ENCODE results near the gene GRK5. TPM values are rescaled to one million over a fixed set of nuclear protein-coding genes. Genes with fewer than 3 reads are reported as not detected.

Gene GRK5
- total and polyA plus RNA-seq, 7 donors: 7.9 to 32.4 (median 19.8) TPM

DNA sequence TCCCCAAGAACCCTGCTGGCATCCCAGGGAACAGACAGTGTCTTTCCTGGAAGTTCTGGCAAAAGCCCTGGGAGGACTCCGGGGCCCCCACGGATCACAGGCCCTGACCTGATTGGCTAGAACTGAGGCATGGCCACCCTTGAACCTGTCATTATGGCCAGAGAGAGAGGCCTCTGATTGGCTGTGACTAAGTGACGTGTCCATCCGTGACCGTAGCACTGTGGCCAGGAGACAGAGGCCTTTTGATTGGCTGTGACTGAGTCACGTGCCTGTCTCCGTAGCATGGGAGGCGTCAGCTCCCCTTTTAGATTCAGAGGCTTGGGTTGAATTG is 171.3 kb downstream of the GRK5 start:
- Histone ChIP-seq H3K36me3 (peaks cover 0 to 5% (median 2%) of the 10 kb centered on the region in 4 donors), H3K4me3 (no peak overlapping the region), H3K27ac (peak overlapping the region in 2 of 4 donors; percentile 34 to 47), H3K9me3 (no peaks in the 10 kb centered on the region), H3K27me3 (no peaks in the 10 kb centered on the region), H3K4me1 (peaks cover 0 to 22% (median 19%) of the 10 kb centered on the region in 4 donors)
- DNase-seq: no peak
- WGBS, 2 donors: 93 to 94% methylated on average over 8 of the region's 8 CpGs
- no peak for TF ChIP-seq POLR2AphosphoS5 (IDR thresholded peaks at IDR 0.05)
- no peak for TF ChIP-seq POLR2A (IDR thresholded peaks at IDR 0.05)
- TF ChIP-seq, protein P1, sequence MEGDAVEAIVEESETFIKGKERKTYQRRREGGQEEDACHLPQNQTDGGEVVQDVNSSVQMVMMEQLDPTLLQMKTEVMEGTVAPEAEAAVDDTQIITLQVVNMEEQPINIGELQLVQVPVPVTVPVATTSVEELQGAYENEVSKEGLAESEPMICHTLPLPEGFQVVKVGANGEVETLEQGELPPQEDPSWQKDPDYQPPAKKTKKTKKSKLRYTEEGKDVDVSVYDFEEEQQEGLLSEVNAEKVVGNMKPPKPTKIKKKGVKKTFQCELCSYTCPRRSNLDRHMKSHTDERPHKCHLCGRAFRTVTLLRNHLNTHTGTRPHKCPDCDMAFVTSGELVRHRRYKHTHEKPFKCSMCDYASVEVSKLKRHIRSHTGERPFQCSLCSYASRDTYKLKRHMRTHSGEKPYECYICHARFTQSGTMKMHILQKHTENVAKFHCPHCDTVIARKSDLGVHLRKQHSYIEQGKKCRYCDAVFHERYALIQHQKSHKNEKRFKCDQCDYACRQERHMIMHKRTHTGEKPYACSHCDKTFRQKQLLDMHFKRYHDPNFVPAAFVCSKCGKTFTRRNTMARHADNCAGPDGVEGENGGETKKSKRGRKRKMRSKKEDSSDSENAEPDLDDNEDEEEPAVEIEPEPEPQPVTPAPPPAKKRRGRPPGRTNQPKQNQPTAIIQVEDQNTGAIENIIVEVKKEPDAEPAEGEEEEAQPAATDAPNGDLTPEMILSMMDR (IDR thresholded peaks at IDR 0.05): no peak
- intact Hi-C loops (cut with DNase I): no loop called here

DNA sequence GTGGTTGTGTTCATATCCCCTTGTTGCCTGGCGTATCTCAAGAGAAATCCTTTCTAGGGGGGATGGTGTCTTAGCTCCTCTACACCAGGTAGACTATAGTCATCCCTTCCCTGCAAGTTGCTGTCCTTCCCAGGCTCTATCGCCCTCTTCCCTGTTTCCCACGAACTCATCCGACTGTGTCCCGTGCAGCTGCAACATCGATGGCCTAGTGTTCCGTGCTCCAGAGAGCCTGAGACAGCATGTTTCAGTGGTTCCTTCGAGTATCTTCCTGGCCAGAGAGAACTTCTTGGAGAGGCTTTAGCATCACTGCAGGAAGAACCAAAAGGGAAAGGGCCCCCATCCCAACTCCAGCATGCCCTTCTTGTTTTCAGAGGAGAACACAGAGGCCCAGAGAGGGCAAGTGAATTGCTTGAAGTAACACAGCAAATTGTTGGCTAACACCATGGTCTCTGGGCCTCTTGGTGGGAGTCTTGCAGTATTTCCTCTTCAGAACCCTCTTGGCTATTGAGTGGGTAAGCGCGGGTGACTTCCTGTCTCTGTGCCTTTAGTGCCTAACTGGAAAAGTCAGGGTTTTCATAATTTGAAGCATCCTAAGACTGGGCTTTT is 172.2 kb downstream of the GRK5 start:
- Histone ChIP-seq H3K27ac (no peak overlapping the region), H3K4me1 (peaks cover 0 to 22% (median 19%) of the 10 kb centered on the region in 4 donors)
- no peak for DNase-seq

GRCh38 chr10:119383174-119383856 is 175.9 kb downstream of the GRK5 start:
- Histone ChIP-seq H3K4me1 (peaks cover 0 to 13% (median 9%) of the 10 kb centered on the region in 4 donors), H3K9me3 (no peaks in the 10 kb centered on the region), H3K4me3 (no peak overlapping the region), H3K27ac (no peak overlapping the region), H3K36me3 (peaks cover 0 to 5% (median 2%) of the 10 kb centered on the region in 4 donors), H3K27me3 (no peaks in the 10 kb centered on the region)
- intact Hi-C loops (cut with DNase I): no loop called here
- DNase-seq: no peak
- WGBS, 2 donors: 81 to 87% methylated on average over 11 of the region's 11 CpGs
- TF ChIP-seq, protein P1 (IDR thresholded peaks at IDR 0.05): no peak
- no peak for TF ChIP-seq POLR2AphosphoS5 (IDR thresholded peaks at IDR 0.05)
- TF ChIP-seq EP300 (IDR thresholded peaks at IDR 0.05): no peak
- no peak for TF ChIP-seq POLR2A (IDR thresholded peaks at IDR 0.05)

More for the DNA sequence above, 172.2 kb downstream of the GRK5 start:
- TF ChIP-seq POLR2A (IDR thresholded peaks at IDR 0.05) (no peak), POLR2AphosphoS5 (IDR thresholded peaks at IDR 0.05) (no peak), EP300 (IDR thresholded peaks at IDR 0.05) (no peak)
- TF ChIP-seq, protein P1 (IDR thresholded peaks at IDR 0.05): no peak
- intact Hi-C loops (cut with DNase I): no loop called here
- H3K9me3 ChIP-seq: no peaks in the 10 kb centered on the region
- WGBS, 2 donors: 85 to 96% methylated on average over 10 of the region's 10 CpGs
- peaks cover 0 to 5% (median 2%) of the 10 kb centered on the region in 4 donors for H3K36me3 ChIP-seq
- H3K4me3 ChIP-seq: no peak overlapping the region
- H3K27me3 ChIP-seq: no peaks in the 10 kb centered on the region

DNA sequence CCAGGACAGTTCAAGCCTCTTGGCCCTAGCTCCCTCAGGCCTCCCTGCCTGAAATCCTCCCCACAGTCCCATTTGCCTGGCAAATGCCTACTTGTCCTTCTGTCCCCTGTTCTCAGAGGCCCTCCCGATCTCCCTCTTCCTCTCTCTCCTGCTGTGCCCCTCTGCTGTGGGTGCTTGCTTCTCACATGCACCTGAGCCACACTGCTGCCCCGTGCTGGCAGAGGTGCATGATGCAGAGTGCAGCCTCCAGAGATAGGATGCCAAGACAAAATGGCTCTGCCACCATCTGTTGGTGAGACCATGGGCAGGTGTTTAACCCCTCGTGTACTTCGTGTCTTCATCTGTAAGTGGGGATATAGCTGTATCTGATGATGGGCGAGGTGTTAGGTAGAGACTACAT is 176.8 kb downstream of the GRK5 start:
- H3K4me3 ChIP-seq: no peak overlapping the region
- H3K36me3 ChIP-seq: peaks cover 0 to 5% (median 2%) of the 10 kb centered on the region in 4 donors
- H3K27me3 ChIP-seq: no peaks in the 10 kb centered on the region
- intact Hi-C loops (cut with DNase I): no loop called here
- DNase-seq: no peak
- H3K4me1 ChIP-seq: peaks cover 0 to 6% (median 1%) of the 10 kb centered on the region in 4 donors
- TF ChIP-seq POLR2AphosphoS5 (IDR thresholded peaks at IDR 0.05) (no peak), EP300 (IDR thresholded peaks at IDR 0.05) (no peak), POLR2A (IDR thresholded peaks at IDR 0.05) (no peak)
- TF ChIP-seq, protein P1 (IDR thresholded peaks at IDR 0.05): no peak
- H3K27ac ChIP-seq: no peak overlapping the region
- WGBS, 2 donors: 91 to 94% methylated on average over 5 of the region's 5 CpGs
- no peaks in the 10 kb centered on the region for H3K9me3 ChIP-seq

Measured in sigmoid colon (tissue), 7 donors.